SK-N-SH (cell line): ENCODE results near the gene RPGRIP1L. TPM values are rescaled to one million over a fixed set of nuclear protein-coding genes. Genes with fewer than 3 reads are reported as not detected.

Experiments
- CTCF ChIA-PET: fragments of 300-600, 350-600 bp; formaldehyde crosslinking; extraction: SDS; loops from one replicate; lab custom pipeline; 2021; lab: Yijun Ruan, JAX
- POLR2A ChIA-PET: fragments of 350-600 bp; sonication (Branson Sonifier 250); formaldehyde crosslinking; extraction: SDS; loops from one replicate; lab custom pipeline; 2020; ENCODE audit warnings: antibody characterized with exemption, inconsistent platforms; lab: Yijun Ruan, JAX
- DNase-seq: peaks from one replicate; pipeline ENCODE4 v3.0.0; 2012
- H2AFZ ChIP-seq: fragments of 200-600 bp; sonication (generic); 2 replicates; pipeline ENCODE4 v1.8.1; 2016; ENCODE audit warnings: antibody characterized with exemption, mild to moderate bottlenecking, low read depth
- H3F3A ChIP-seq: fragments of 200-600 bp; sonication (generic); replicated peaks from 2 replicates; pipeline ENCODE3; 2016; ENCODE audit warnings: antibody characterized with exemption, mild to moderate bottlenecking; ENCODE audit not compliant: insufficient read depth
- H3K27ac ChIP-seq, 2 experiments: fragments of 200-500 bp in 1 of 2; fragments of 200-600 bp in 1 of 2; sonication (Bioruptor generic) in 1 of 2; sonication (generic), shearing (Covaris generic) in 1 of 2; 2 replicates each; pipeline versions ENCODE4 v1.5.1 to v1.6.1; 2014 to 2016; ENCODE audit warnings: low read depth in 2 of 2, inconsistent platforms in 1 of 2, low read length in 1 of 2, mild to moderate bottlenecking in 1 of 2, mixed read lengths in 1 of 2
- H3K27me3 ChIP-seq: fragments of 200-600 bp; sonication (generic), shearing (Covaris generic); 2 replicates; pipeline ENCODE4 v1.6.1; 2016; ENCODE audit warnings: mixed run types; ENCODE audit not compliant: insufficient read depth
- H3K36me3 ChIP-seq, 2 experiments: fragments of 200-500 bp in 1 of 2; fragments of 200-600 bp in 1 of 2; sonication (Bioruptor generic) in 1 of 2; sonication (generic) in 1 of 2; replicated peaks in 1 of 2; 2 replicates each; pipeline versions ENCODE3 to v1.5.1; 2014 to 2016; ENCODE audit warnings: low read length in 1 of 2, mild to moderate bottlenecking in 1 of 2; ENCODE audit not compliant: insufficient read depth in 2 of 2, control insufficient read depth in 1 of 2
- H3K4me1 ChIP-seq, 2 experiments: fragments of 200-500 bp in 1 of 2; fragments of 200-600 bp in 1 of 2; sonication (Bioruptor generic) in 1 of 2; sonication (generic), shearing (Covaris generic) in 1 of 2; 2 replicates each; pipeline versions ENCODE4 v1.5.1 to v1.6.1; 2014 to 2016; ENCODE audit warnings: low read depth in 1 of 2, low read length in 1 of 2, mixed run types in 1 of 2; ENCODE audit not compliant: insufficient read depth in 2 of 2, control insufficient read depth in 1 of 2
- H3K4me2 ChIP-seq: fragments of 200-600 bp; sonication (generic), shearing (Covaris generic); 2 replicates; pipeline ENCODE4 v1.6.1; 2017; ENCODE audit warnings: mixed run types
- H3K4me3 ChIP-seq, 2 experiments: fragments of 200-500 bp in 1 of 2; fragments of 200-600 bp in 1 of 2; sonication (Bioruptor generic) in 1 of 2; sonication (generic), shearing (Covaris generic) in 1 of 2; 2 replicates each; pipeline versions ENCODE4 v1.5.1 to v1.8.1; 2014 to 2016; ENCODE audit warnings: low read depth in 2 of 2, inconsistent platforms in 1 of 2, low read length in 1 of 2, mild to moderate bottlenecking in 1 of 2, mixed read lengths in 1 of 2, moderate library complexity in 1 of 2
- H3K79me2 ChIP-seq: fragments of 200-600 bp; sonication (generic); 2 replicates; pipeline ENCODE4 v1.8.1; 2017; ENCODE audit warnings: mild to moderate bottlenecking; ENCODE audit not compliant: insufficient read depth
- H3K9ac ChIP-seq: fragments of 200-600 bp; sonication (generic); 2 replicates; pipeline ENCODE4 v1.6.1; 2017; ENCODE audit warnings: mixed run types
- H3K9me2 ChIP-seq: fragments of 200-600 bp; sonication (generic); 2 replicates; pipeline ENCODE4 v1.6.1; 2017; ENCODE audit warnings: mixed run types
- H3K9me3 ChIP-seq: fragments of 200-600 bp; sonication (generic); 2 replicates; pipeline ENCODE4 v1.6.1; 2017; ENCODE audit warnings: mixed run types, mild to moderate bottlenecking, moderate library complexity
- H4K20me1 ChIP-seq: fragments of 200-600 bp; sonication (generic); 2 replicates; pipeline ENCODE4 v1.6.1; 2017; ENCODE audit warnings: mild to moderate bottlenecking, mixed run types; ENCODE audit not compliant: insufficient read depth
- CHD2 ChIP-seq: fragments of 150-350 bp; IDR thresholded peaks from 2 replicates; pipeline ENCODE4 v1.6.1; 2018; ENCODE audit warnings: low read length; ENCODE audit not compliant: partially characterized antibody
- EP300 ChIP-seq, 2 experiments: IDR thresholded peaks; 2 replicates each; pipeline versions ENCODE4 v1.4.0 to v1.6.1; 2012; ENCODE audit warnings: borderline replicate concordance in 1 of 2, low read depth in 1 of 2, low read length in 1 of 2
- GABPA ChIP-seq: IDR thresholded peaks from 2 replicates; pipeline ENCODE4 v1.4.0; 2012; ENCODE audit warnings: low read depth, mild to moderate bottlenecking
- MXI1 ChIP-seq: IDR thresholded peaks from 2 replicates; pipeline ENCODE4 v1.6.1; 2012; ENCODE audit warnings: mild to moderate bottlenecking, low read depth, low read length, improper control_type of control experiment
- NRF1 ChIP-seq: IDR thresholded peaks from 2 replicates; pipeline ENCODE4 v1.6.1; 2012; ENCODE audit warnings: low read depth, mild to moderate bottlenecking, low read length
- POLR2AphosphoS5 ChIP-seq: IDR thresholded peaks from 2 replicates; pipeline ENCODE4 v1.6.1; 2012; ENCODE audit warnings: low read depth, low read length
- RAD21 ChIP-seq: IDR thresholded peaks from 2 replicates; pipeline ENCODE4 v1.6.1; 2012; ENCODE audit warnings: mild to moderate bottlenecking, low read length
- RCOR1 ChIP-seq: fragments of 150-350 bp; IDR thresholded peaks from 2 replicates; pipeline ENCODE4 v1.6.1; 2017; ENCODE audit warnings: antibody characterized with exemption, low read length
- RFX5 ChIP-seq: IDR thresholded peaks from 2 replicates; pipeline ENCODE4 v1.6.1; 2012; ENCODE audit warnings: mild to moderate bottlenecking, improper control_type of control experiment, low read length
- SIN3A ChIP-seq: IDR thresholded peaks from 2 replicates; pipeline ENCODE4 v1.6.1; 2012; ENCODE audit warnings: low read depth, mild to moderate bottlenecking, low read length, moderate library complexity, borderline replicate concordance
- TCF12 ChIP-seq: IDR thresholded peaks from 2 replicates; pipeline ENCODE4 v1.4.0; 2012
- whole genome bisulfite sequencing: methylation state at CpG from one replicate; pipeline ENCODE4 v1.1.6; 2017; ENCODE audit warnings: low lambda C conversion rate; 5-methylcytosine and 5-hydroxymethylcytosine counted together
- polyA plus RNA-seq, 3 experiments: library from polyadenylated mRNA; depleted of rRNA; stranded (reverse); fragments of >200 nt; gene quantifications; 2 replicates each; pipeline ENCODE4 v1.2.3, GENCODE V29; 2012
- TF ChIP-seq, protein P1 (sequence below): IDR thresholded peaks from 2 replicates; pipeline ENCODE4 v1.6.1; 2012; ENCODE audit warnings: mild to moderate bottlenecking, low read depth, low read length, moderate library complexity
- TF ChIP-seq, protein P2 (sequence below): IDR thresholded peaks from 2 replicates; pipeline ENCODE4; 2012
- TF ChIP-seq, protein P3 (sequence below): IDR thresholded peaks from 2 replicates; pipeline ENCODE4 v1.4.0; 2012; ENCODE audit warnings: low read depth

Gene RPGRIP1L
- polyA plus RNA-seq, 1 of the 3 experiments (the other 2 are of a cell fraction) = 5.7 TPM

DNA sequence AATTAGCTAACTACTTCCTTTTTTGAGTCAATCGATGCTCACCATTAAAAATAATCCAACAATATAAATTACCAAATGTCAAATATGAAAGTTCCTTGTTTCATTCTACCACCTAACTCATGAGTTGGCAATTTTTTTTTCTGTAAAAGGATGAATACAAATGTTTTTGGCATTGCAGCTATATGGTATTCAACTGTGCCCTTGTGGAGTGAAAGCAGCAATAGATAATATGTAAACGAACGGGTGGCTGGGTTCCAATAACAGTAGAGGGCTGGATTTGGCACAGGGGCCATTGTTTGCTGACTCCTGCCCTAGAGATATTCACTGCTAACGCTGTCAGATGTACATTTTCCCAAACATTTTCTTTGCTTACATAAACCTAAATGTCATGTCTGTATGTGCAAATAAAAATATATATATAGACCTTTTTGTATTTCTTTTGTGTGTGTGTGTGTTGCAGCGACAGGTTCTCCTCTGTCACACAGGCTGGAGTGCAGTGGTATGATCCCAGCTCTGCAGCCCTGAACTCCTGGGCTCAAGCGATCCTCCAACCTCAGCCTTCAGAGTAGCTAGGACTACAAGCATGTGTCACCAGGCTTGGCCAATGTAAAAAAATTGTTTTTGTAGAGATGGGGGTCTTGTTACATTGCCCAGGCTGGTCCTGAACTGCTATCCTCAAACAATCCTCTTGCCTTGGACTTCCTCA, 73.9 kb downstream of the RPGRIP1L start:
- Histone ChIP-seq H3K36me3 (peaks cover 5 to 8% of the 10 kb centered on the region in 2 experiments), H3K27me3 (no peaks in the 10 kb centered on the region), H3K4me2 (no peak overlapping the region), H3K27ac (no peak overlapping the region), H3K9me2 (no peaks in the 10 kb centered on the region), H3K79me2 (no peaks in the 10 kb centered on the region)
- POLR2A ChIA-PET = no interaction called here
- no peak for TF ChIP-seq NRF1
- TF ChIP-seq RAD21 = no peak
- no peak for TF ChIP-seq GABPA
- TF ChIP-seq, protein P1, sequence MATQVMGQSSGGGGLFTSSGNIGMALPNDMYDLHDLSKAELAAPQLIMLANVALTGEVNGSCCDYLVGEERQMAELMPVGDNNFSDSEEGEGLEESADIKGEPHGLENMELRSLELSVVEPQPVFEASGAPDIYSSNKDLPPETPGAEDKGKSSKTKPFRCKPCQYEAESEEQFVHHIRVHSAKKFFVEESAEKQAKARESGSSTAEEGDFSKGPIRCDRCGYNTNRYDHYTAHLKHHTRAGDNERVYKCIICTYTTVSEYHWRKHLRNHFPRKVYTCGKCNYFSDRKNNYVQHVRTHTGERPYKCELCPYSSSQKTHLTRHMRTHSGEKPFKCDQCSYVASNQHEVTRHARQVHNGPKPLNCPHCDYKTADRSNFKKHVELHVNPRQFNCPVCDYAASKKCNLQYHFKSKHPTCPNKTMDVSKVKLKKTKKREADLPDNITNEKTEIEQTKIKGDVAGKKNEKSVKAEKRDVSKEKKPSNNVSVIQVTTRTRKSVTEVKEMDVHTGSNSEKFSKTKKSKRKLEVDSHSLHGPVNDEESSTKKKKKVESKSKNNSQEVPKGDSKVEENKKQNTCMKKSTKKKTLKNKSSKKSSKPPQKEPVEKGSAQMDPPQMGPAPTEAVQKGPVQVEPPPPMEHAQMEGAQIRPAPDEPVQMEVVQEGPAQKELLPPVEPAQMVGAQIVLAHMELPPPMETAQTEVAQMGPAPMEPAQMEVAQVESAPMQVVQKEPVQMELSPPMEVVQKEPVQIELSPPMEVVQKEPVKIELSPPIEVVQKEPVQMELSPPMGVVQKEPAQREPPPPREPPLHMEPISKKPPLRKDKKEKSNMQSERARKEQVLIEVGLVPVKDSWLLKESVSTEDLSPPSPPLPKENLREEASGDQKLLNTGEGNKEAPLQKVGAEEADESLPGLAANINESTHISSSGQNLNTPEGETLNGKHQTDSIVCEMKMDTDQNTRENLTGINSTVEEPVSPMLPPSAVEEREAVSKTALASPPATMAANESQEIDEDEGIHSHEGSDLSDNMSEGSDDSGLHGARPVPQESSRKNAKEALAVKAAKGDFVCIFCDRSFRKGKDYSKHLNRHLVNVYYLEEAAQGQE = no peak
- TF ChIP-seq, protein P2, sequence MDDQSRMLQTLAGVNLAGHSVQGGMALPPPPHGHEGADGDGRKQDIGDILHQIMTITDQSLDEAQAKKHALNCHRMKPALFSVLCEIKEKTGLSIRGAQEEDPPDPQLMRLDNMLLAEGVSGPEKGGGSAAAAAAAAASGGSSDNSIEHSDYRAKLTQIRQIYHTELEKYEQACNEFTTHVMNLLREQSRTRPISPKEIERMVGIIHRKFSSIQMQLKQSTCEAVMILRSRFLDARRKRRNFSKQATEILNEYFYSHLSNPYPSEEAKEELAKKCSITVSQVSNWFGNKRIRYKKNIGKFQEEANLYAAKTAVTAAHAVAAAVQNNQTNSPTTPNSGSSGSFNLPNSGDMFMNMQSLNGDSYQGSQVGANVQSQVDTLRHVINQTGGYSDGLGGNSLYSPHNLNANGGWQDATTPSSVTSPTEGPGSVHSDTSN = no peak
- no peak for TF ChIP-seq POLR2AphosphoS5
- TF ChIP-seq, protein P3, sequence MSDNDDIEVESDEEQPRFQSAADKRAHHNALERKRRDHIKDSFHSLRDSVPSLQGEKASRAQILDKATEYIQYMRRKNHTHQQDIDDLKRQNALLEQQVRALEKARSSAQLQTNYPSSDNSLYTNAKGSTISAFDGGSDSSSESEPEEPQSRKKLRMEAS = no peak
- no peak for TF ChIP-seq RFX5
- no peak for TF ChIP-seq EP300 (IDR thresholded peaks at IDR 0.05; ENCODE audit: borderline replicate concordance in 1 of 2, low read depth in 1 of 2, low read length in 1 of 2)
- no peak for TF ChIP-seq CHD2
- TF ChIP-seq TCF12 = no peak
- no peak for TF ChIP-seq MXI1
- no peak for TF ChIP-seq RCOR1
- TF ChIP-seq SIN3A = no peak
- TF ChIP-seq, all 33 proteins: peak for 0
- Histone ChIP-seq H3F3A (no peaks in the 10 kb centered on the region), H4K20me1 (no peaks in the 10 kb centered on the region), H3K9me3 (no peaks in the 10 kb centered on the region), H2AFZ (no peak overlapping the region), H3K9ac (no peak overlapping the region), H3K4me1 (no peaks in the 10 kb centered on the region), H3K4me3 (no peak overlapping the region)
- CTCF ChIA-PET = interaction anchor here (0.8 kb wide), 1 partner anchor 23 kb away, joined by 3 read pairs; no protein-coding TSS in a partner anchor
- 90% methylated on average over 6 of the region's 6 CpGs for WGBS
- no peak for DNase-seq
